GM12873 (cell line): Measurements from ENCODE around the gene CCDC110.

ENCODE experiments used
- CTCF ChIP-seq: IDR thresholded peaks from 2 replicates; pipeline ENCODE4 v1.5.1; 2012; ENCODE audit warnings: low read depth, mild to moderate bottlenecking, moderate library complexity, low read length, control low read depth; ENCODE audit not compliant: insufficient read depth; ENCODE audit errors: missing control alignments

Gene CCDC110

DNA sequence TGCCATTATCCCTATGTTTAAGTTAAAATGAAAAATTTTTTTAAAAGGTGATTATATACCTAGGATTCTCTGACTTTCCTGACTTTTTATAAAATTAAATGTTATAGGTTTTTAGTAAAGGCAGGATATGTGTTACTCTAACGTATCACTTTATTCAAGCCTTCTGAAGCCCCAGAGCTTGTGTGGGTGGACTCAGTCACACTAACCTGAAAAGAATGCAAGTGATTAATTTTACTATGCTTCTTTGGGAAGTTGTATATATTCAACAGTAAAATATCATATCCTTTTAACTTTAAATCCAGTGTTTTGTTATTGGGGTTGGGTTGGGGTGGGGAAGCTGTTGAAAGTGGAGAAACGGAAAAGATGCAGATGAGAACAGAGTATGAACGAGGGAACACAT is 41.0 kb upstream of the CCDC110 start:
- no peak for TF ChIP-seq CTCF

DNA sequence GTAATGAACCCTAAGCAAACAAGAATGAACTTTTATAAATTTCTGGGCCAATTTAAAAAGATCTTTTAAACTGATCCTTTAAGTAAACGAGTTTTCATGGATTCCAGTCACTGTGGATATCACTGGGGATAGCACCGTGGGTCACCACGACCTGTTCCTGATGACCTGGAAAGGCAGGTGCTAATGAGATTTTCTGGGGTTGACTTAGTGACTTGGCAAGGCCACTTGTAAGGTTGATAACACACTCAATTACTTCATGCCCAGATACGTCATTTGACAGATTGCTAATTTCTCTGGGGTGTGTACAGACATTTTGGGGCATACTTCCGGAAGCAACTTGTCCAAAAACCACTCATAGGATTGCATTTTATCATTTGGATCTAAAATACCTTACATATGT is 39.3 kb upstream of the CCDC110 start:
- TF ChIP-seq CTCF: no peak

GRCh38 chr4:185508181-185508580 is 36.6 kb upstream of the CCDC110 start:
- TF ChIP-seq CTCF: no peak

DNA sequence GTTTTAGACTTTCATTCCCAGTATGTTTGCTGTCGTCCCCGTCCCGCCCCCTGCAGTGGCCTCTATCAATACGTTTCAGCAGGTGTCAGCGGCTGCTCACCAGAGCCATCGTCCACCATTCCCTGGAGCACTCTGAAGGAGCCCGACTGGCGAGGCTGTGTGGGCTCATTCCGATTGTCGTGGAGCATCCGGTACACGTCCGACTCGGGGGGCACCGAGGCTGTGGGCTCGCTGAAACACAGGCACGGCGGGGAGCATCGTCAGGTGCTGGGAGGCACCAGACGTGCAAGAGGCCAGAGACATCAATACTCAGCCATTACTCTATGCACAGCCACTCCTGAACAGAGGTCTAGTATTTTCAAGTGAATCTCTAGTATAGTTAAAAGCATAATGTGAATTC is 34.9 kb upstream of the CCDC110 start:
- TF ChIP-seq CTCF: no peak

DNA sequence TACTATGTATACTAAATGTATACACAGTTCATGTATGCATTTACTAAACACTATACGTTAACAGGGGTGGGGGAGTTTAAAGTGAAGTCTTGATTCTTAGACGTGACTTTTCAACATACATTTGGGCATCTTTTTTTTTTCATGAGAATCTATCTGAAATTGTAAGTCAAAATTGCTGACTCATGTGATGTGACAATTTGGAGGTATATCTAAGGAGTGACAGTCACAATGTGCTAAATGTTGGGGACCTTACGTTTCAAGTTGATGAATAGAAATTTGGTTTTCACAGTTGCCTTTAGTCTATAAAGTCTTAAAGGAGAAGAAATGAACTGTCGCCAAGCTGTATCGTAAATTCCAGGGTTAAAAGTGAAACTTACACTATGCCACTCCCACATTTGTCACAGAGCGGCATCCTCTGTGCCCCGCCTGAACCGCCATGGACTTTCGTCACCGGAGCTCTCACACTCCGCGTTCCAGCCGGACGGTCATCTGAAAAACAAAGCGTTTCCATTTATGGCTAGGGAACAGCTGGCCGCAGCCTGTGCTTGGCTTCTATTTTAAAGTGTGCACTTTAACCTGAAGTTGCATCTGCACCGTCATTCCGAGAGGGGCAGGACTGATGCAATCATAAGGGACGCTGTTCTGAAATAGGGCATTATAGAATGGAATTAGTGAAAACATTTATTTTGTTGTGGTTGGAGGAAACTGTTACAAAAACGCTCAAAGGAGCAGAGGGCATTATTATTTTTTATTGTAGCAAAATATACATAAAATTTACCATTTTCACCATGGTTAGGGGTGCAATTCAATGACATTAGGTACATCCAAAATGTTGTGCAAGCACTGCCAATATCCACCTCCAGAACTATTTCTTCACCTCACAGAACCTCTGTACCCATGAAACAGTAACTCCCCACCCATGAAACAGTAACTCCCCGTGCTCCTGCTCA is 32.8 kb upstream of the CCDC110 start:
- no peak for TF ChIP-seq CTCF

DNA sequence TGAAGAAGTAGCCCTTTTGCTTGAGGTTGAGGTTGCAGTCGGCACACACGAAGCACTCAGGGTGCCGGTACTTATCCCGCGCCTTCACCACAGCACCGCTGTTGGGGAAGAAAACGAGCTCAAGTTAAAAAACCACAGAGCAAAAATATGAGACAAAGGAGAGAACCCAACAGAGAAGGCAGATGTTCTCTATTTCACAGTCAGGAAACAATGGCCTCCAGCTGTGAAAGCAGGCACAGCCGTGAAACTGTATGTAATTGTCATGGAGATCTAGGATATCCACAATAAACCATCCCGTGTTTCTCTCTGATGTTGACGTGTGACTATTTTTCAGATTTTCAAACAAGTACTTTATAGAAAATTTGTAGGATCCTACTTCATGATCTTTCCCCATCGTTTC is 30.9 kb upstream of the CCDC110 start:
- TF ChIP-seq CTCF: no peak

GRCh38 chr4:185500576-185500975 is 29.0 kb upstream of the CCDC110 start:
- TF ChIP-seq CTCF: no peak
